NK-92 (cell line): Measurements from ENCODE around the gene EXOSC10.
"Not testable (repeated sequence)": the region's sequence is repeated elsewhere in the genome, so short reads cannot be mapped to it uniquely, and the experiment has no call there.

Experiments used
- DNase-seq: peaks from one replicate; lab custom pipeline; 2025; ENCODE audit not compliant: unreplicated experiment; lab: John Stamatoyannopoulos, UW

Gene EXOSC10

DNA sequence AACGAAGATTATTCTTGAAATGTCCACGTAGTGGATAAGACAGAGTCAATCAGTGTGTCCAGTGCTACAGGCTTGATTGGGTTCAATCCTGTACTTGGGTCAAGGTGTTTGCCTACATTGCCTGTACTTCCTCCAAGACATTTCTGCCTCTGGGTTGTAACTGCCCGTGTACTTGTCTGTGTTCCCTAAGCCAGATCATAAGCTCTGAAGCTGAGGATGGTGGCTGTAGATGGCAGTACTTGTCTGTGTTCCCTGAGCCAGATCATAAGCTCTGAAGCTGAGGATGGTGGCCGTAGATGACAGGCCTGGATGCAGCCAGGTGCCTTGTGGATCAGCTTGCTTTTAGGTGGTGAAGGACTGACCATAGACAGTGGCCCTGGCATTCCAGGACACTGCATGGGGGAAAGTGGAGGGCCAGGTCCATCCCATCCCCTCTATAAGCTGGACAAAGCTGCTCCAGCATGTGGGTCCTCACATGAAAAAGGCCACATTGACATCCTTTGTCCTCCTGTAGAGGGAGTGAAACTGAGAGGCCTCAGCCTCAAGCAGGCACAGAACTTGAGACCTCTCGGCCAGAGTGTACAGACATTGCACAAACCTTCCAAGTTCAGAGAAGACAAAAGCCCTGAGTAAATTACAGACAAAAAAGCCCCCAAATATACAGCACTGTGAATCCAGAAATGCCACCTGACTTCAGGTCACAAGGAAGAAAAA lies 37.9 kb downstream of the EXOSC10 start:
- DNase-seq: no peak

DNA sequence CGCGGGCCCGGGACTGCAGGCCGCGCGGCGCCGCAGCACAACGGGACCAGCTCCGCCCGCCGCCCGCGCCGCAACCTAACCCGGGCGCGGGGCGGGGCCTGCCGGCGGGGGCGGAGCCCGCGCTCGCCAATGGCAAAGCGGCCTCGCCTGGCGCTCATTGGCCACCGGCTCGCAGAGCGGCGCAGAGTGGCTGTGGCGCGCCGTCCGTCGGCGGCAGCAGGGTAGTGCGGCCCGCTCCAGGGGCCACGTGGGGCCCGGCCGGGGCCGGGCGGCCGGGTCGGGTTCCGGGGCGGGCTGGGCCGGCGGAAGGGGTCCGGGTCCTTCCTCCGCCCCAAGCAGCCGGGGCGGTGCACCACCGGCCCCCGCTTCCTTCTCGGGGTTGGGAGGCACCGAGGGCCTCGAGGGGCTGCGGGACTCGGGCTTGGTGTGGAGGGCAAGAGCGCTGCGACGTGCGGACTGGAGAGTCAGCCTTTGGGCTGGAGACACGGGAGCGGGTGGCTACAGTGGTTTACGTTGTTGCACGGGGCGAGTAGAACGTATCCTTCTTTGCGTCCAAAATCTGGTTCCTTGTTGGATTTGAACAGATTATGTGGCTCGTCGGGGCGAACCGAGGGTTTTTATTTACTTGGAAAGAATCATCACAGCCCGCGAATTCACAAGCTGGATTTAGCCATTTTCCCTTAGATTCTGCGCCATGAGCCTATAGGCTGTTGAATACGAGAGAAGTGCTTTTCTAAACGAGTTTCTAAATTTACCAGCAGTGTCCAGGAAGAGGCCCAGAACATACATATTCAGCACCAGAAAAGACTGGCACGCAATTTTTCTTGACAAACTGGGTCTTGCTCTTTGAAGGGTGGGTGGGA lies 39.5 kb downstream of the EXOSC10 start, which contains the start of gene SRM:
Gene SRM (minus strand): TSS at position 51 of the 863 bp plus-strand sequence. CDS start 75 bp downstream, outside the sequence.
- no peak for DNase-seq

GRCh38 chr1:11059155-11059967 lies 40.3 kb downstream of the EXOSC10 start:
- DNase-seq: no peak

DNA sequence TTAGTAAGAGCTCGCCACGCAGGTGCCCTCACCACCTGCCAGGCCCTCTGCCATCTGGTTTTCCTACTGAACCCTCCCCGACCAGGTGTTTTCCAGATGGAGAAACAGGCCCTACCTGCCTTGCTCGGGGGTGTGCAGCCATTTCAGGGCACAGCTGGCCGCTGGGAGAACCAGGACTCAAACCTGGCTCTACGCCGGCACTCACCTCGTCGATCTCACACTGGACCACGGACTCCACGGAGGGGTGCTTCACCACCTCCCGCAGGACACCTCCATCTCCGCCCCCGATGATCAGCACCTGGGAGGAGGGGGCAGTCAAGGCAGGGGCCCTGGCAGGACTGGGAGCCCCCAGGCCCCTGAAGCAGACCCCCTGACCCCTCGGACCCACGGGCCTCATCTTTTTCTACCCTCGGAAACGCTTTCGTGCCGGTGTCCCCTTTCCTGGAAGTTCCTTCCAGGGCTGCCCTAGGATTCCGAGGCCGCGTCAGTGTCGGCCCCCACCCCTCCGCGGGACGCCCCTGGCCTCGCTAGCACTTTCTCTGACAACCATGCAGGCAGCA lies 41.0 kb downstream of the EXOSC10 start:
- no peak for DNase-seq

DNA sequence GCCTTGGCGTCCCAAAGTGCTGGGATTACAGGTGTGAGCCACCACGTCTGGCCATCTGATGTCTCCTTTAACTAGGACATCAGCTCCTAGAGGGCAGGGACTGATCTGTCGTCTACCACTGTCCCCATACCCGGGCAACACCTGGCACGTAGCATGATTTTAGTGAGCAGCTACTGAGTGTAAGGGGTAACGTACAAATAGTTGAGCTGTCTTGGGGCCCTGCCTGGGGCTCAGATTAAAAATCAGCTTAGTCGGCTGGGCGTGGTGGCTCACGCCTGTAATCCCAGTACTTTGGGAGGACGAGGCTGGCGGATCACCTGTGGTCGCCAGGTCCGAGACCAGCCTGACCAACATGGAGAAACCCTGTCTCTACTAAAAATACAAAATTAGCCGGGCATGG lies 41.6 kb downstream of the EXOSC10 start:
- DNase-seq: no peak

GRCh38 chr1:11057477-11057876 lies 42.2 kb downstream of the EXOSC10 start:
- no peak for DNase-seq

DNA sequence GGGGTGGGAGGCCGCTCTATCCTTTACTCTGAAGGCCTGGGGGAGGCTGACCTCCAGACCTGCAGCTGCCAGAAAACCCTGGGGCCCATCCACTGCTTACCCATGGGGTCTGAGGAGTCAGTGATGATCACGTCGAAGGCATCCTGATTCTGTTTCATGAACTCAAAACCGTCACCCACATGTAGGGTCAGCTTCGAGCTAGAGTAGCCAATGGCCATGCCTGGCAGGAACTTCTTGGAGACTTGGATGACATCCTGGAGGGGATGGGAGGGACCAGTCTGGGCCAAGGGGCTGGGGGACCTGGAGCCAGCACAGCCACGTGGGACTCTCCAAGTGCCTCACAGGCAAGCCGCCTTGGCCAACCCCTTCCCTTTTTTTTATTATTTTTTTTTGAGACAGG lies 43.2 kb downstream of the EXOSC10 start:
- no peak for DNase-seq

GRCh38 chr1:11055676-11056075 lies 44.0 kb downstream of the EXOSC10 start:
- DNase-seq: no peak

DNA sequence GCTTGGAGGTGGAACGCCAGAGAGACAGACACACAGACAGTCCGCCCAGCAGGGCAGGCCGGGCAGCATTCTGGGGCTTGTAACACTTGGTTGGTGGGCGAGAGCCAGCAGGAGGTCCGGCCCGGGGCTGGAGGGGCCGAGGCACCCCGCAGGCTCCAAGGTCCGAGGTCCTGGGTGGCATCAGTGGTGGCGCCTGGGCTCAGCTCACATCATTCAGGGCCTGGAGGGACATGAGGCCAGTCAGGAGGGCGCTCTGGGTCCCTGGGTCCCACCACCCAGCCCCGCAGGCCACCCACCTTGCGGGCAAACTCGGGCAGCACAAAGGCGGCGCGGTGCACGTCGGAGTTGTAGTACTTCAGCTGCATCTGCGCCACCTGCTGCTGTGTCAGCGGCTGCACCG lies 45.0 kb downstream of the EXOSC10 start:
- DNase-seq: no peak

GRCh38 chr1:11054181-11054580 lies 45.5 kb downstream of the EXOSC10 start:
- no peak for DNase-seq

DNA sequence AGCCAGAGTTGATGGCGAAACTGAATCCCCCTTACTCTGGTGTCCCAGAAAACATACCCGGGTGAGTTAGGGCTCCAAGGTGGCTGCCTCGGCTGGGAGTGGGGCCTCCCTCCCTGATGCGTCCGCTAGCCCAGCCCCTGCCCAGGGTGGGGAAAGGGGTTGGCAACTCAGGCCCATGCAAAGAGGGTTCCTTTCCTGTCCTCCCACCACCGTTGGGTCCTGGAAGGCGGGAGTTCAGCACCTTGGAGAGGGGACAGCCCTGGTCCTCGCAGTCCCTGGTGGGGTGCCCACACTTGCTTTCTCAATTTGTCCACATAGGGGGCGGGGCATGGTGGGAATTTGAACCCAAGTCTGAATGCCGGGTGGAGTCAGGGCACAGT lies 45.9 kb downstream of the EXOSC10 start:
- no peak for DNase-seq

GRCh38 chr1:11052839-11053757 lies 46.6 kb downstream of the EXOSC10 start:
- DNase-seq: no peak

DNA sequence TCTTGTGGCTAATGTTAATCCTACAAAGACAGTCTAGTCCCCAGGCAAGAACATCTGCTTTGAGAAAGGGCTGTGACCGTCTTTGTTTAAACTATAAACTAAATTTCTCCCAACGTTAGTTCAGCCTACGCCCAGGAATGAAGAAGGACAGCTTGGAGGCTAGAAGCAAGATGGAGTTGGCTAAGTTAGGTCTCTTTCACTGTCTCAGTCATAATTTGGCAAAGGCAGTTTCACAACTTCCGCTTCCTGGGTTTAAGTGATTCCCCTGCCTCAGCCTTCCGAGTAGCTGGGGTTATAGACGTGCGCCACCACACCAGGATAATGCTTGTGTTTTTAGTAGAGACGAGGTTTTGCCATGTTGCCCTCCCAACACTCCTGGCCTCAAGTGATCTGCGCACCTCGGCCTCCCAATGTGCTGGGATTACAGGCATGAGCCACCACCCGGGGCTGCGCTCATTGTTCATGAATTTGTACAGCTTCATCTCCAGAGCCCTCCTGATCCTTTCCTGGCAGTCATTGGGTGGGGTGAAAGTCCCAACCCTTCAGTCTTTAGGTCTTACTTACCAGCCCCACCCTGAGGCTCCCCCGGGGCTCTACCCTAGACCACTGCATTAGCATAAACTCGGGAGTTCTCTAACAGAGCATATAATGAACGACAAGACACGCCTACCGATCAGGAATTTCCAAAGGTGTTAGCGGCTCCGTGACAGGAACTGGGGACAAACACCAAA lies 47.7 kb downstream of the EXOSC10 start:
- no peak for DNase-seq

DNA sequence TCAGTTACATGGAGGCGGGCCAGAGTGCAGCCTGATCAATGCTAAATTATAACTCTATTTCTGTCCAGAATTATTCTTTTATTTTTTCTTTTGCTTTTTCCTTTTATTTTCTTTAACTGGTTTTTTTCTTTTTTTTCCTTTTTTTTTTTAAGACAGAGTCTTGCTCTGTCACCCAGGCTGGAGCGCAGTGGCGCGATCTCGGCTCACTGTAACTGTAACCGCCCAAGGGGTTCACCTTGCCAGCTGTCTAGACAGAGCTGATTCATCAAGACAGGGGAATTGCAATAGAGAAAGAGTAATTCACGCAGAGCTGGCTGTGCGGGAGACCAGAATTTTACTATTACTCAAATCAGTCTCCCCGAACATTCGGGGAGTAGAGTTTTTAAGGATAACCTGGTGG lies 48.5 kb downstream of the EXOSC10 start:
- DNase-seq: not testable (repeated sequence)

DNA sequence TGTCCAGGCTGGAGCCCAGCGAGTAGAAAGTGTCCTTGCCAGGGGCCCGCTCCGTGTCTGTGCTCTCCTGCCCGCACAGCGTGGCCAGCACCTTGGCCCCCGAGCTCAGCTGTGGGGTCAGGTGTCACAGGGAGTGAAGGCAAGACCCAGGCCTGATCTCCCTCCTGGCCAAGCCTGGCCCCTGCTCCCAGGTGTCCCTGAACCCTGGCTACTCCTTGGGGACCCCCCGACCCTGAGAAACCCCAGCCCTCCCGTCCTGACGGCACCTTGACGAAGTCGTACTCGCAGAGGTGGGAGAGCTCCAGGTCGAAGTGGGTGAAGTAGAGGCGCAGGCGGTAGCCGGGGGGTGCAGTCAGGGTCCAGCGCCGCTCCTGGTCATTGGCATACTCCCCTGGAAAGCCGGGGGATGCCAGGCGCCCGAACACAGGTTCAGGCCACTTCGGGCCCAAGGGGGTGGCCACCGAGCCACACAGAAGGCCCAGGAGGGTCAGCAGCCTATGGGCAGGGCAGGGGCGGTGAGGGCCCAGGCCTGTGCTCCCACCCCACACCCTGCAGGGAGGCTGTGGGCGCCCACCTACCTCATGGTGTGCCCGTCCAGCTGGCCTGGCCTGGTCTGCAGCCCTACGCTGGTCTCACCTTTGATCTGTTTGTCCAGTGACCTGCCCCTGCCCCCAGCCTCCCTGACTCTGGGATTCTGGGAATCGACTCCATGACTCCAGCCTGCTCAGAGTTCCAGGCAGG lies 52.9 kb downstream of the EXOSC10 start, which contains the start of gene MASP2:
Gene MASP2 (minus strand): TSS at position 615 of the 741 bp plus-strand sequence. CDS start 32 bp downstream, at position 583.
- no peak for DNase-seq

DNA sequence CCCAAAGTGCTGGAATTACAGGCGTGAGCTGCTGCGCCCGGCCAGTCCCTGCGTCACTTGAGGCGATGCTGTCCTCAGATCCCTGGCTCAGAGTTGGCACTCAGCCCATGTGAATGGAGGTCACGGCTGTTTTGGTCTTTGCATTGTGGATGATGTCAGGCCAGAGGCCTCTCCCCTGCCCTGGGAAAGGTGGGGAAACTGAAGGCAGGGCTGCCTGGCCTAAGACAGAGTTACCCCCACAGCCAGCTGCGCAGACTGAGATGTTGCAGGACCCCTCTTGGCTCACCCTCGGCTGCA lies 53.5 kb downstream of the EXOSC10 start:
- no peak for DNase-seq

- DNase-seq: no peak
These were observed 54.0 kb downstream of the EXOSC10 start for GRCh38 chr1:11045428-11046269.
